ENCODE results near the gene C1orf167.
A peak's percentile ranks its signal among the peaks of the same experiment; 100 is the strongest.

Gene C1orf167

DNA sequence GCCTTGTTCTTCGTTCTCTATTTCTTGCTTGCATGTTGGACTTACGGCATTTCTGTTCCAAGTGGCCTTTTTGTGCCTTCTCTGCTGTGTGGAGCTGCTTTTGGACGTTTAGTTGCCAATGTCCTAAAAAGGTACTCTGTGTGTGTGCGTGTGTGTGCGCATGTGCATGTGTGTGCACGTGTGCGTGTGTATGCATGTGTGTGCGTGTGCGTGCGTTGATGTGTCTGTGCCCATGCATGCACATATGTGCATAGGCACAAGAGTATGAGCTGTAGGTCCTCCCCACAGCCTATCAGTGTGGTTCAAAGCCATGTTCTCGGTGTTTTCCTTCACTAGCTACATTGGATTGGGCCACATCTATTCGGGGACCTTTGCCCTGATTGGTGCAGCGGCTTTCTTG lies 71.9 kb downstream of the C1orf167 start:
- TF ChIP-seq ZFX (IDR thresholded peaks at IDR 0.05) = no peak
- TF ChIP-seq, protein P1, sequence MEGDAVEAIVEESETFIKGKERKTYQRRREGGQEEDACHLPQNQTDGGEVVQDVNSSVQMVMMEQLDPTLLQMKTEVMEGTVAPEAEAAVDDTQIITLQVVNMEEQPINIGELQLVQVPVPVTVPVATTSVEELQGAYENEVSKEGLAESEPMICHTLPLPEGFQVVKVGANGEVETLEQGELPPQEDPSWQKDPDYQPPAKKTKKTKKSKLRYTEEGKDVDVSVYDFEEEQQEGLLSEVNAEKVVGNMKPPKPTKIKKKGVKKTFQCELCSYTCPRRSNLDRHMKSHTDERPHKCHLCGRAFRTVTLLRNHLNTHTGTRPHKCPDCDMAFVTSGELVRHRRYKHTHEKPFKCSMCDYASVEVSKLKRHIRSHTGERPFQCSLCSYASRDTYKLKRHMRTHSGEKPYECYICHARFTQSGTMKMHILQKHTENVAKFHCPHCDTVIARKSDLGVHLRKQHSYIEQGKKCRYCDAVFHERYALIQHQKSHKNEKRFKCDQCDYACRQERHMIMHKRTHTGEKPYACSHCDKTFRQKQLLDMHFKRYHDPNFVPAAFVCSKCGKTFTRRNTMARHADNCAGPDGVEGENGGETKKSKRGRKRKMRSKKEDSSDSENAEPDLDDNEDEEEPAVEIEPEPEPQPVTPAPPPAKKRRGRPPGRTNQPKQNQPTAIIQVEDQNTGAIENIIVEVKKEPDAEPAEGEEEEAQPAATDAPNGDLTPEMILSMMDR (conservative IDR thresholded peaks at IDR 0.05) = no peak
- no peak overlapping the region for H3K27ac ChIP-seq

DNA sequence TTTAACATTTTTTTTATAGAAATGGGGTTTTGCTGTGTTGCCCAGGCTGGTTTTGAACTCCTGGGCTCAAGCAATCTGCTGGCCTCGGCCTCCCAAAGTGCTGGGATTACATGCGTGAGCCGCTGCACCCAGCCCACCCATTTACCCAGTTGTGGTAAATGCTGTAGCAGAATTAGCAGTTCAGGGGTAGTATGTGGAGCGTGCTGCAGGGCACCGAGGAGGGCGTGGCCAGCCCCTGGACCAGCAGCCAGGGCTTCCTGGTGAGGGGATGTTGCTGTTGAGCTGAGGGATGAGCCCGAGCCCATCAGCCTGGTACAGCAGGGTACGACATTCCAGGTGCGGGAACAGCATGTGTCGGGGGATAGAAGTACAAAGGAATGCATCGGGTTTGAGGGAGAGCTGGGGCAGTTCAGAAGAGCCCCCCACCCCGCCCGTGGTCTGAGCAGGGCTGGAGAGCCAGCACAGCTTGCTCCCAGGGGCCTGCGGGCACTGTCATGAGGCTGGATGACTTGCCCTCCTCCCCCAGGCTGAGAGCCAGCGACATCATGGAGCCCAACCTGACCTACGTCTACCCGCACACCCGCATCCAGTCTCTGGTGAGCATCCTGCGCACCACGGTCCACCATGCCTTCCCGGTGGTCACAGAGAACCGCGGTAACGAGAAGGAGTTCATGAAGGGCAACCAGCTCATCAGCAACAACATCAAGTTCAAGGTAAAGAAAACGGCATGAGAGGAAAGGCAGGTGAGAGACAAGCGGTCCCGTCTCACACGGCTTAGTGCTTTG lies 73.6 kb downstream of the C1orf167 start:
- TF ChIP-seq, protein P1 (conservative IDR thresholded peaks at IDR 0.05) = no peak
- no peak for TF ChIP-seq ZFX (IDR thresholded peaks at IDR 0.05)
- H3K27ac ChIP-seq = no peak overlapping the region

DNA sequence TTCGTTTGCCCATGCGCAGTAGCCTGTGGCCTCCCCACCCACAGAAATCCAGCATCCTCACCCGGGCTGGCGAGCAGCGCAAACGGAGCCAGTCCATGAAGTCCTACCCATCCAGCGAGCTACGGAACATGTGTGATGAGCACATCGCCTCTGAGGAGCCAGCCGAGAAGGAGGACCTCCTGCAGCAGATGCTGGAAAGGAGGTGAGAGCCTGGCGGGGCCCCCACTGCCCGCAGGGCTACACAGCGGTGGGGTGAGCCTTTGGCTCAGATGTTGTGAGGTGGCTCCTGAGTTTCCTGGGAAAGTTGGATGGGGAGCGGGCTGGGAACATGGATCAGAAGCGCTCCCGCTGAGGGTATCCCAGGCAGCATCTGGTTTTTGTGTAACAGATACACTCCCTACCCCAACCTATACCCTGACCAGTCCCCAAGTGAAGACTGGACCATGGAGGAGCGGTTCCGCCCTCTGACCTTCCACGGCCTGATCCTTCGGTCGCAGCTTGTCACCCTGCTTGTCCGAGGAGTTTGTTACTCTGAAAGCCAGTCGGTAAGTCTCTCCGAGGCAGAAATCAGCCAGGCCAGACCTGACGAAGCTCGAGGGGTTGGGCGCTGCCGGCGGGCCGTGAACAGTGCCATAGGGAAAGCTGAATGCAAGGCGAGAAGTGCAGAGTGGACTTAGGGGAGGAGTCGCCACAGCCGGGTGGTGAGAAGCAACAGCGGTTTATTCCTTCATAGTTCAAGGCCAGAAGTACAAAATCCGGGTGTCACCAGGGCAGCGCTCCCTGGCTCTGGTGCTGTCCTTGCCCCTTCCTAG lies 75.2 kb downstream of the C1orf167 start:
- no peak for TF ChIP-seq ZFX (IDR thresholded peaks at IDR 0.05)
- TF ChIP-seq, protein P1 (conservative IDR thresholded peaks at IDR 0.05) = no peak
- H3K27ac ChIP-seq = no peak overlapping the region

DNA sequence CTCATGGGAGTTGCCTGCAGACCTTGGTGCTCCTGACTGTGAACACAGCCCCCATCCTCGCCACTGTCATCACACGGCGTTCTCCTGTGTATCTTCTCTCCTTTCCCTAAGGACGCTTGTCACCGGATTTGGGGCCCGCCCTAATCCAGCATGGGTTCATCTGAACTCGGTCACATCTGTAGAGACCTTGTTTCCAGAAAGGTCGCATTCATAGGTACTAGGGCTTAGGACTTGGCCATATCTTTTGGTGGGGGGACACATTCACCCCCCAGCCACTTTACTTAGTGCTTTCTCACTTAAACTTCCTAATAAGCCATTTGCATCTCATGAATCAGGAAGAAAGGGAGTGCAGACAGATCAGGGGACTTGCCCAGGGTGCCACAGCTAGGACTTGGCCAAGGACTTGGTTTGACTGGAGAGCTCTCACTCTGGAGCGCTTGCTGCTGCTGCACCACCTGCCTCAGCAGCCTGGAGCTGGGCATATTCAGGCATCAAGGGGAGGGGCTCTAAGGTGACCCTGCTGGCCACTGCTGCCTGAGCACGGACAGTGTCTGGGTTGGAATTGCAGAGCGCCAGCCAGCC lies 75.9 kb downstream of the C1orf167 start:
- TF ChIP-seq, protein P1 (conservative IDR thresholded peaks at IDR 0.05) = no peak
- no peak for TF ChIP-seq ZFX (IDR thresholded peaks at IDR 0.05)
- H3K27ac ChIP-seq = no peak overlapping the region

DNA sequence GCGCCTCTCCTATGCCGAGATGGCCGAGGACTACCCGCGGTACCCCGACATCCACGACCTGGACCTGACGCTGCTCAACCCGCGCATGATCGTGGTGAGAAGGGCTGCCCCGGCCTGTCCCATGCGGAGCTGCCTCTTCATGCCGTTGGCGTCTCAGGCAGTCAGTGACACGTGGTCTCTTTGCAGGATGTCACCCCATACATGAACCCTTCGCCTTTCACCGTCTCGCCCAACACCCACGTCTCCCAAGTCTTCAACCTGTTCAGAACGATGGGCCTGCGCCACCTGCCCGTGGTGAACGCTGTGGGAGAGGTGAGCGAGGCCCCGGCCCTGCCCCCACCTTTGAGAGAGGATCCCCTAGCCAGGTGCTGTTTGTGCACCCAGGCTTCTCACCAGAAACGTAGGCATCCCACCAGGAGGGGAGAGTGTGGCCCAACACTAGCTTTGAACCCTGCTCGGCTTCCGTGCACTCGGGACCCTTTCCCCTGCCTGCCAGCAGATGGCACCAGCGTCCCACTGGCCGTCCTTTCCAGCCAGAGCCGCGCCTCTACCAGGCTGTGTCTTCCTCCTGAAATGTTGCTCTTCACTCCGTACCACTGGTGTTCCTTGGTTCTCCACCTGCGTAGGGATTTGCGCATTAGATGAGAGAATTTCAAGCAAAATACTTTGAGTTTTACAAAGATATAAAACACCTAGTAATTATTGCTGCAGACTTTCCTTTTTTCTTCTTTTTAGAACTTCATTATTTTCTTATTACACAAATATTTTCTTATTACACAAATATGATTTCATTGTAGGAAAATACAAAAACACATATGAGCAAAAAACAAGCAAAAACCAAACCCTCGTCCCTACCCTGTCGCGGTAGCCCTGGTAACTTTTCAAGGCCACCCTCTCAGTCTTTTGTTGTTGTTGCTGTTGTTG lies 76.6 kb downstream of the C1orf167 start:
- no peak for TF ChIP-seq ZFX (IDR thresholded peaks at IDR 0.05)
- TF ChIP-seq, protein P1 (conservative IDR thresholded peaks at IDR 0.05) = peak; percentile 100
- no peak overlapping the region for H3K27ac ChIP-seq
